Measurements from ENCODE around the gene STIM2. TPM values are rescaled to one million over a fixed set of nuclear protein-coding genes. Genes with fewer than 3 reads are reported as not detected.

STIM2 gene
- total RNA-seq, 1 experiment from 2014 or later = 23.9 TPM

DNA sequence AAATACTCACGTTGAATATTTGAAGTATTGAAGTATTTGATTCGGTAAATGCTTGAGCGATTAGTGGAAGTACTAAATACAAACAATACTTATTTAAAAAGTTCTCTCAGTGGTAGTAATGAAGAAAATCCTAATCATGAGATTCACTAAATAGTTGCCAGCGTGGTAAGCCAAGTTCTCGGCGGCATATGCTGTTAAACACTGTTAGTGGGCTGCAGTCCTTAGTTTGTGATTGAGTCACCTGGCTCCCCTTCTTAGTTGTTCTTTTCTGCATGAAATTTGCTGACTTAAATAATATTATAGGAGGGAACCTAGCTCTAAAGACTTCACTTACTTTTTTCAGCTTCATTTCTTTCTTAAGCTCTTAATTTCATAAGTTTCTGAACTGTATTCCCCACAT lies 51.4 kb downstream of the STIM2 start:
- intact Hi-C loops (cut with micrococcal nuclease; ENCODE audit: unreplicated experiment) (no loop called here), in situ Hi-C loops (cut with HindIII; ENCODE audit: low pct_unique_long_range_greater_than_20kb, low sequenced_read_pairs) (no loop called here)
- Histone ChIP-seq H3K27ac (ENCODE audit: low read length) (no peak overlapping the region), H3K4me3 (ENCODE audit: low read depth in 2 of 2, low read length in 2 of 2) (no peak overlapping the region), H3K27me3 (ENCODE audit: control insufficient read depth, insufficient read depth, low read length) (no peaks in the 10 kb centered on the region), H3K36me3 (ENCODE audit: control insufficient read depth, insufficient read depth, low read length) (no peaks in the 10 kb centered on the region), H3K9me3 (ENCODE audit: control insufficient read depth, insufficient read depth, low read depth, low read length) (no peaks in the 10 kb centered on the region), H3K4me1 (ENCODE audit: control insufficient read depth, insufficient read depth, low read length) (no peaks in the 10 kb centered on the region)
- no peak for TF ChIP-seq POLR2AphosphoS5 (IDR thresholded peaks at IDR 0.05; ENCODE audit: low read depth, low read length)
- ATAC-seq (no peak), DNase-seq (ENCODE audit: low read depth, low spot score) (no peak)
- ChIA-PET CTCF (no interaction called here), POLR2A (no interaction called here)
- no TSS peak for BruUV-seq (replicated peaks)

DNA sequence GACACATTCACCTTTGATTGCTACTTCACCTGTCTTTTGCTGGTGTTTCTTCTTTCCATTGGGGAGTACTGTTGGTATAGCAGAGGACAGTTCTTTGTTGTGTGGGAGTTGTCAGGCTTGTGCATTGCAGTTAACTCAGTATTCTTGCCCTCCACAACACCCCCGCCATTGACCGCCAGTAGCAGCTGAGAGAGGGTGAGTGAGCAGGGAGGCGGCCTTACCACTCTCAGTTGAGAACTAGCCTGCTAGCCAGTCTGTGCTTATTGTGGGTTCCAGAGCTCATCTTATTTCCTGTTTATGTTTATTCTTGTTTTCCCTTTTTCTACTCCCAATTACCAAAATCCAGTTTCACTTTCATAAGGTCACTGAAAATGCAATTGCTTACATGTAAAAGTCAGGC lies 52.2 kb downstream of the STIM2 start:
- DNase-seq (ENCODE audit: low read depth, low spot score) = no peak
- H3K27ac ChIP-seq (ENCODE audit: low read length) = no peak overlapping the region
- intact Hi-C loops (cut with micrococcal nuclease; ENCODE audit: unreplicated experiment) (no loop called here), in situ Hi-C loops (cut with HindIII; ENCODE audit: low pct_unique_long_range_greater_than_20kb, low sequenced_read_pairs) (no loop called here)
- ChIA-PET POLR2A (no interaction called here), CTCF (no interaction called here)
- no peaks in the 10 kb centered on the region for H3K4me1 ChIP-seq (ENCODE audit: control insufficient read depth, insufficient read depth, low read length)
- no peak overlapping the region for H3K4me3 ChIP-seq (ENCODE audit: low read depth in 2 of 2, low read length in 2 of 2)
- no peaks in the 10 kb centered on the region for H3K27me3 ChIP-seq (ENCODE audit: control insufficient read depth, insufficient read depth, low read length)
- TF ChIP-seq SIN3A (IDR thresholded peaks at IDR 0.05; ENCODE audit: borderline replicate concordance, insufficient read depth, low read depth, low read length) (no peak), TCF7L2 (IDR thresholded peaks at IDR 0.05; ENCODE audit: low read depth, low read length) (no peak), POLR2AphosphoS5 (IDR thresholded peaks at IDR 0.05; ENCODE audit: low read depth, low read length) (no peak), REST (IDR thresholded peaks at IDR 0.05; ENCODE audit: insufficient read depth in 1 of 2, low read depth in 2 of 2, low read length in 1 of 2) (no peak)
- TF ChIP-seq, protein P1, sequence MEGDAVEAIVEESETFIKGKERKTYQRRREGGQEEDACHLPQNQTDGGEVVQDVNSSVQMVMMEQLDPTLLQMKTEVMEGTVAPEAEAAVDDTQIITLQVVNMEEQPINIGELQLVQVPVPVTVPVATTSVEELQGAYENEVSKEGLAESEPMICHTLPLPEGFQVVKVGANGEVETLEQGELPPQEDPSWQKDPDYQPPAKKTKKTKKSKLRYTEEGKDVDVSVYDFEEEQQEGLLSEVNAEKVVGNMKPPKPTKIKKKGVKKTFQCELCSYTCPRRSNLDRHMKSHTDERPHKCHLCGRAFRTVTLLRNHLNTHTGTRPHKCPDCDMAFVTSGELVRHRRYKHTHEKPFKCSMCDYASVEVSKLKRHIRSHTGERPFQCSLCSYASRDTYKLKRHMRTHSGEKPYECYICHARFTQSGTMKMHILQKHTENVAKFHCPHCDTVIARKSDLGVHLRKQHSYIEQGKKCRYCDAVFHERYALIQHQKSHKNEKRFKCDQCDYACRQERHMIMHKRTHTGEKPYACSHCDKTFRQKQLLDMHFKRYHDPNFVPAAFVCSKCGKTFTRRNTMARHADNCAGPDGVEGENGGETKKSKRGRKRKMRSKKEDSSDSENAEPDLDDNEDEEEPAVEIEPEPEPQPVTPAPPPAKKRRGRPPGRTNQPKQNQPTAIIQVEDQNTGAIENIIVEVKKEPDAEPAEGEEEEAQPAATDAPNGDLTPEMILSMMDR (IDR thresholded peaks at IDR 0.05) = no peak
- no TSS peak for BruUV-seq (replicated peaks)
- no peaks in the 10 kb centered on the region for H3K9me3 ChIP-seq (ENCODE audit: control insufficient read depth, insufficient read depth, low read depth, low read length)
- ATAC-seq = no peak
- no peaks in the 10 kb centered on the region for H3K36me3 ChIP-seq (ENCODE audit: control insufficient read depth, insufficient read depth, low read length)

DNA sequence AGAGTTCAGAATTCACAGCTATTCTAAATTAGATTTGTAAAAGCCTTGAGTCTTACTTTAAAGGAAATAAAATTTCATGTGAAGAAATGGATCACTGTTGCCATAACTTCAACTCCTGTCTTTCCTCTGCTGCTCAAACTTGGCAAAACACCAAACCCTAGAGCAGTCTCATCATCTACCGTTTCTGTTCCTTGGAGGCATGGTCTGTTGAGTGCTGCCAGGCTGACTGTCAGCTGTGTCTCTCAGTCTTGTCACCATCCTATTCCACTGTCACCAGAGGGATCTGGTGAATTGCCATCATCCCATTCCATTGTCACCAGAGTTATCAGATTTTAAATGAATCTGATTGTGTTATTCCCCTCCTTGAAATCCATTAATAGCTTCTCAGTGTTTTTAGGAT lies 55.6 kb downstream of the STIM2 start:
- Histone ChIP-seq H3K4me1 (ENCODE audit: control insufficient read depth, insufficient read depth, low read length) (no peaks in the 10 kb centered on the region), H3K27ac (ENCODE audit: low read length) (no peak overlapping the region), H3K4me3 (ENCODE audit: low read depth in 2 of 2, low read length in 2 of 2) (no peak overlapping the region), H3K9me3 (ENCODE audit: control insufficient read depth, insufficient read depth, low read depth, low read length) (no peaks in the 10 kb centered on the region), H3K36me3 (ENCODE audit: control insufficient read depth, insufficient read depth, low read length) (no peaks in the 10 kb centered on the region), H3K27me3 (ENCODE audit: control insufficient read depth, insufficient read depth, low read length) (no peaks in the 10 kb centered on the region)
- no peak for DNase-seq (ENCODE audit: low read depth, low spot score)
- no TSS peak for BruUV-seq (replicated peaks)
- ATAC-seq = no peak
- CTCF ChIA-PET = interaction anchor here (0.5 kb wide), 1 partner anchor 87 kb away, joined by 6 read pairs; no protein-coding TSS in a partner anchor
- no peak for TF ChIP-seq SIN3A (IDR thresholded peaks at IDR 0.05; ENCODE audit: borderline replicate concordance, insufficient read depth, low read depth, low read length)
- no peak for TF ChIP-seq TCF7L2 (IDR thresholded peaks at IDR 0.05; ENCODE audit: low read depth, low read length)
- TF ChIP-seq POLR2AphosphoS5 (IDR thresholded peaks at IDR 0.05; ENCODE audit: low read depth, low read length) = no peak
- no peak for TF ChIP-seq REST (IDR thresholded peaks at IDR 0.05; ENCODE audit: insufficient read depth in 1 of 2, low read depth in 2 of 2, low read length in 1 of 2)
- TF ChIP-seq, protein P1 (IDR thresholded peaks at IDR 0.05) = no peak
- in situ Hi-C loops (cut with HindIII; ENCODE audit: low pct_unique_long_range_greater_than_20kb, low sequenced_read_pairs) (no loop called here), intact Hi-C loops (cut with micrococcal nuclease; ENCODE audit: unreplicated experiment) (no loop called here)
- POLR2A ChIA-PET = interaction anchor here (0.5 kb wide), 1 partner anchor 54 kb away, joined by 5 read pairs; no protein-coding TSS in a partner anchor

Measured in Panc1 (cell line).